ENCODE results near the gene ADCY2. TPM values are rescaled to one million over a fixed set of nuclear protein-coding genes. Genes with fewer than 3 reads are reported as not detected.
A peak's percentile ranks its signal among the peaks of the same experiment; 100 is the strongest.

The ADCY2 gene
- polyA plus RNA-seq, 4 donors = 0.87 to 3.7 (median 2.2) TPM

GRCh38 chr5:7706256-7706655, 310.3 kb downstream of the ADCY2 start:
- Histone ChIP-seq H3K9me3 (ENCODE audit: control insufficient read depth in 2 of 2, insufficient read depth in 1 of 2, low read depth in 1 of 2, low read length in 1 of 2) (peaks cover 0 to 8% of the 10 kb centered on the region in 2 donors), H3K27me3 (ENCODE audit: control insufficient read depth in 3 of 3, insufficient read depth in 3 of 3, low read length in 3 of 3) (no peaks in the 10 kb centered on the region), H3K27ac (ENCODE audit: low read depth in 1 of 3, low read length in 2 of 3) (no peak overlapping the region), H3K4me1 (ENCODE audit: control insufficient read depth in 3 of 3, insufficient read depth in 2 of 3, low read depth in 1 of 3, low read length in 2 of 3) (no peaks in the 10 kb centered on the region), H3K4me3 (ENCODE audit: low read depth in 1 of 3, low read length in 3 of 3) (no peak overlapping the region), H3K36me3 (ENCODE audit: control insufficient read depth in 3 of 3, insufficient read depth in 2 of 3, low read depth in 1 of 3, low read length in 3 of 3) (peaks cover 0 to 4% (median 0%) of the 10 kb centered on the region in 3 donors)
- WGBS, 3 donors = 44 to 60% (median 46%) methylated on average over 4 of the region's 4 CpGs
- FAIRE-seq (no peak), DNase-seq (no peak)

GRCh38 chr5:7714119-7714518, 318.2 kb downstream of the ADCY2 start:
- no peaks in the 10 kb centered on the region for H3K4me1 ChIP-seq (ENCODE audit: control insufficient read depth in 3 of 3, insufficient read depth in 2 of 3, low read depth in 1 of 3, low read length in 2 of 3)
- no peak overlapping the region for H3K4me3 ChIP-seq (ENCODE audit: low read depth in 1 of 3, low read length in 3 of 3)
- WGBS, 3 donors = 75 to 83% (median 82%) methylated on average over 6 of the region's 6 CpGs
- H3K9me3 ChIP-seq (ENCODE audit: control insufficient read depth in 2 of 2, insufficient read depth in 1 of 2, low read depth in 1 of 2, low read length in 1 of 2) = no peaks in the 10 kb centered on the region
- no peaks in the 10 kb centered on the region for H3K27me3 ChIP-seq (ENCODE audit: control insufficient read depth in 3 of 3, insufficient read depth in 3 of 3, low read length in 3 of 3)
- no peak for FAIRE-seq
- peaks cover 0 to 2% (median 0%) of the 10 kb centered on the region in 3 donors for H3K36me3 ChIP-seq (ENCODE audit: control insufficient read depth in 3 of 3, insufficient read depth in 2 of 3, low read depth in 1 of 3, low read length in 3 of 3)
- no peak for DNase-seq
- no peak overlapping the region for H3K27ac ChIP-seq (ENCODE audit: low read depth in 1 of 3, low read length in 2 of 3)

- Histone ChIP-seq H3K27ac (ENCODE audit: low read depth in 1 of 3, low read length in 2 of 3) (no peak overlapping the region), H3K36me3 (ENCODE audit: control insufficient read depth in 3 of 3, insufficient read depth in 2 of 3, low read depth in 1 of 3, low read length in 3 of 3) (no peaks in the 10 kb centered on the region), H3K27me3 (ENCODE audit: control insufficient read depth in 3 of 3, insufficient read depth in 3 of 3, low read length in 3 of 3) (no peaks in the 10 kb centered on the region), H3K4me1 (ENCODE audit: control insufficient read depth in 3 of 3, insufficient read depth in 2 of 3, low read depth in 1 of 3, low read length in 2 of 3) (no peaks in the 10 kb centered on the region), H3K4me3 (ENCODE audit: low read depth in 1 of 3, low read length in 3 of 3) (no peak overlapping the region), H3K9me3 (ENCODE audit: control insufficient read depth in 2 of 2, insufficient read depth in 1 of 2, low read depth in 1 of 2, low read length in 1 of 2) (no peaks in the 10 kb centered on the region)
- FAIRE-seq (no peak), DNase-seq (no peak)
Observed at GRCh38 chr5:7714697-7715096, 318.8 kb downstream of the ADCY2 start.

GRCh38 chr5:7717691-7718090, 321.8 kb downstream of the ADCY2 start:
- H3K36me3 ChIP-seq (ENCODE audit: control insufficient read depth in 3 of 3, insufficient read depth in 2 of 3, low read depth in 1 of 3, low read length in 3 of 3) = peaks cover 0 to 3% (median 0%) of the 10 kb centered on the region in 3 donors
- H3K9me3 ChIP-seq (ENCODE audit: control insufficient read depth in 2 of 2, insufficient read depth in 1 of 2, low read depth in 1 of 2, low read length in 1 of 2) = no peaks in the 10 kb centered on the region
- H3K27me3 ChIP-seq (ENCODE audit: control insufficient read depth in 3 of 3, insufficient read depth in 3 of 3, low read length in 3 of 3) = no peaks in the 10 kb centered on the region
- DNase-seq = no peak
- no peaks in the 10 kb centered on the region for H3K4me1 ChIP-seq (ENCODE audit: control insufficient read depth in 3 of 3, insufficient read depth in 2 of 3, low read depth in 1 of 3, low read length in 2 of 3)
- no peak overlapping the region for H3K4me3 ChIP-seq (ENCODE audit: low read depth in 1 of 3, low read length in 3 of 3)
- FAIRE-seq = no peak
- 83 to 89% (median 89%) methylated on average over 4 of the region's 4 CpGs for WGBS, 3 donors
- no peak overlapping the region for H3K27ac ChIP-seq (ENCODE audit: low read depth in 1 of 3, low read length in 2 of 3)

- WGBS, 3 donors = 47 to 60% (median 50%) methylated on average over 4 of the region's 4 CpGs
- FAIRE-seq (no peak), DNase-seq (no peak)
- H3K36me3 ChIP-seq (ENCODE audit: control insufficient read depth in 3 of 3, insufficient read depth in 2 of 3, low read depth in 1 of 3, low read length in 3 of 3) = no peaks in the 10 kb centered on the region
- H3K4me1 ChIP-seq (ENCODE audit: control insufficient read depth in 3 of 3, insufficient read depth in 2 of 3, low read depth in 1 of 3, low read length in 2 of 3) = no peaks in the 10 kb centered on the region
- H3K27me3 ChIP-seq (ENCODE audit: control insufficient read depth in 3 of 3, insufficient read depth in 3 of 3, low read length in 3 of 3) = no peaks in the 10 kb centered on the region
- H3K4me3 ChIP-seq (ENCODE audit: low read depth in 1 of 3, low read length in 3 of 3) = no peak overlapping the region
- H3K9me3 ChIP-seq (ENCODE audit: control insufficient read depth in 2 of 2, insufficient read depth in 1 of 2, low read depth in 1 of 2, low read length in 1 of 2) = no peaks in the 10 kb centered on the region
- H3K27ac ChIP-seq (ENCODE audit: low read depth in 1 of 3, low read length in 2 of 3) = no peak overlapping the region
Observed at GRCh38 chr5:7728076-7728475, 332.1 kb downstream of the ADCY2 start.

GRCh38 chr5:7741415-7742065, 345.6 kb downstream of the ADCY2 start:
- H3K27me3 ChIP-seq (ENCODE audit: control insufficient read depth in 3 of 3, insufficient read depth in 3 of 3, low read length in 3 of 3) = no peaks in the 10 kb centered on the region
- no peak for FAIRE-seq
- no peaks in the 10 kb centered on the region for H3K36me3 ChIP-seq (ENCODE audit: control insufficient read depth in 3 of 3, insufficient read depth in 2 of 3, low read depth in 1 of 3, low read length in 3 of 3)
- no peak overlapping the region for H3K4me3 ChIP-seq (ENCODE audit: low read depth in 1 of 3, low read length in 3 of 3)
- H3K4me1 ChIP-seq (ENCODE audit: control insufficient read depth in 3 of 3, insufficient read depth in 2 of 3, low read depth in 1 of 3, low read length in 2 of 3) = no peaks in the 10 kb centered on the region
- DNase-seq = no peak
- WGBS, 3 donors = 88 to 94% (median 92%) methylated on average over 5 of the region's 5 CpGs
- no peaks in the 10 kb centered on the region for H3K9me3 ChIP-seq (ENCODE audit: control insufficient read depth in 2 of 2, insufficient read depth in 1 of 2, low read depth in 1 of 2, low read length in 1 of 2)
- no peak overlapping the region for H3K27ac ChIP-seq (ENCODE audit: low read depth in 1 of 3, low read length in 2 of 3)

GRCh38 chr5:7742241-7742656, 346.3 kb downstream of the ADCY2 start:
- Histone ChIP-seq H3K27me3 (ENCODE audit: control insufficient read depth in 3 of 3, insufficient read depth in 3 of 3, low read length in 3 of 3) (no peaks in the 10 kb centered on the region), H3K4me3 (ENCODE audit: low read depth in 1 of 3, low read length in 3 of 3) (no peak overlapping the region), H3K27ac (ENCODE audit: low read depth in 1 of 3, low read length in 2 of 3) (no peak overlapping the region), H3K4me1 (ENCODE audit: control insufficient read depth in 3 of 3, insufficient read depth in 2 of 3, low read depth in 1 of 3, low read length in 2 of 3) (no peaks in the 10 kb centered on the region), H3K36me3 (ENCODE audit: control insufficient read depth in 3 of 3, insufficient read depth in 2 of 3, low read depth in 1 of 3, low read length in 3 of 3) (no peaks in the 10 kb centered on the region), H3K9me3 (ENCODE audit: control insufficient read depth in 2 of 2, insufficient read depth in 1 of 2, low read depth in 1 of 2, low read length in 1 of 2) (no peaks in the 10 kb centered on the region)
- 12 to 59% (median 34%) methylated on average over 5 of the region's 5 CpGs for WGBS, 3 donors
- FAIRE-seq = no peak
- DNase-seq = peak in 1 of 2 donors; percentile 56

GRCh38 chr5:7745882-7746610, 350.1 kb downstream of the ADCY2 start:
- no peak for FAIRE-seq
- H3K9me3 ChIP-seq (ENCODE audit: control insufficient read depth in 2 of 2, insufficient read depth in 1 of 2, low read depth in 1 of 2, low read length in 1 of 2) = no peaks in the 10 kb centered on the region
- no peak overlapping the region for H3K27ac ChIP-seq (ENCODE audit: low read depth in 1 of 3, low read length in 2 of 3)
- H3K36me3 ChIP-seq (ENCODE audit: control insufficient read depth in 3 of 3, insufficient read depth in 2 of 3, low read depth in 1 of 3, low read length in 3 of 3) = no peaks in the 10 kb centered on the region
- no peaks in the 10 kb centered on the region for H3K27me3 ChIP-seq (ENCODE audit: control insufficient read depth in 3 of 3, insufficient read depth in 3 of 3, low read length in 3 of 3)
- no peak overlapping the region for H3K4me3 ChIP-seq (ENCODE audit: low read depth in 1 of 3, low read length in 3 of 3)
- 22 to 29% (median 26%) methylated on average over 11 of the region's 11 CpGs for WGBS, 3 donors
- H3K4me1 ChIP-seq (ENCODE audit: control insufficient read depth in 3 of 3, insufficient read depth in 2 of 3, low read depth in 1 of 3, low read length in 2 of 3) = no peaks in the 10 kb centered on the region
- peak; percentile 67 to 70 for DNase-seq
